A673 (cell line): ENCODE results near the gene SFMBT2. TPM values are rescaled to one million over a fixed set of nuclear protein-coding genes. Genes with fewer than 3 reads are reported as not detected.

Experiments
- BruUV-seq: library from RNA; stranded (reverse); fragments of 400-500 nt; replicated peaks from 2 replicates; lab custom pipeline; 2021; lab: Mats Ljungman, UMichigan
- CTCF ChIA-PET: fragments of 300-600 bp; sonication (Branson Sonifier 250); formaldehyde crosslinking; loops from one replicate; lab custom pipeline; 2022; ENCODE audit warnings: antibody characterized with exemption; lab: Charles Lee
- POLR2A ChIA-PET: fragments of 300-600 bp; sonication (Branson Sonifier 250); formaldehyde crosslinking; loops from one replicate; lab custom pipeline; 2022; ENCODE audit warnings: antibody characterized with exemption; ENCODE audit not compliant: low non-redundant PET; lab: Charles Lee
- DNase-seq: peaks from one replicate; pipeline ENCODE4 v3.0.0-alpha.2; 2015; ENCODE audit warnings: low spot score
- H3K27ac ChIP-seq: fragments of 200-600 bp; sonication (generic); 2 replicates; pipeline ENCODE4 v1.5.1; 2016; ENCODE audit warnings: mixed run types, low read depth, mild to moderate bottlenecking, mixed read lengths, antibody characterized with exemption, low read length; ENCODE audit not compliant: poor library complexity, severe bottlenecking
- H3K27me3 ChIP-seq: fragments of 200-600 bp; sonication (generic); replicated peaks from 2 replicates; pipeline ENCODE4 v1.6.1; 2017; ENCODE audit warnings: mixed run types, low read depth, mild to moderate bottlenecking, mixed read lengths, antibody characterized with exemption, low read length; ENCODE audit not compliant: insufficient read depth, poor library complexity
- H3K36me3 ChIP-seq: fragments of 200-600 bp; sonication (generic); 2 replicates; pipeline ENCODE4 v1.6.1; 2016; ENCODE audit warnings: mixed run types, mild to moderate bottlenecking, mixed read lengths, antibody characterized with exemption, low read length; ENCODE audit not compliant: insufficient read depth, poor library complexity, severe bottlenecking
- H3K4me1 ChIP-seq: fragments of 200-600 bp; sonication (generic); 2 replicates; pipeline ENCODE4 v1.6.1; 2017; ENCODE audit warnings: mixed run types, mild to moderate bottlenecking, mixed read lengths, antibody characterized with exemption, low read length; ENCODE audit not compliant: insufficient read depth, poor library complexity, severe bottlenecking
- H3K4me3 ChIP-seq: fragments of 200-600 bp; sonication (generic); 2 replicates; pipeline ENCODE4 v1.5.1; 2016; ENCODE audit warnings: low read depth, mixed run types, mild to moderate bottlenecking, mixed read lengths, low read length; ENCODE audit not compliant: poor library complexity, severe bottlenecking
- H3K9me3 ChIP-seq: fragments of 200-600 bp; sonication (generic); 2 replicates; pipeline ENCODE4 v1.6.1; 2016; ENCODE audit warnings: mixed run types, low read depth, mild to moderate bottlenecking, mixed read lengths, antibody characterized with exemption, low read length; ENCODE audit not compliant: poor library complexity, severe bottlenecking
- CTCF ChIP-seq: fragments of 300-800, 200-600 bp; sonication (generic); conservative IDR thresholded peaks from 2 replicates; pipeline ENCODE4 v1.5.1; 2017; ENCODE audit warnings: low read depth, mild to moderate bottlenecking, antibody characterized with exemption, low read length, moderate library complexity, mixed read lengths
- EZH2 ChIP-seq: fragments of 200-600 bp; sonication (generic); IDR thresholded peaks from 2 replicates; pipeline ENCODE4 v1.6.1; 2017; ENCODE audit warnings: borderline replicate concordance, low read depth, mild to moderate bottlenecking, mixed read lengths, antibody characterized with exemption, low read length; ENCODE audit not compliant: poor library complexity, severe bottlenecking
- intact Hi-C: fragments of 100-400 bp; cut with micrococcal nuclease; formaldehyde crosslinking; loops from one replicate; pipeline ENCODE4 v1.10.0; 2022; ENCODE audit not compliant: unreplicated experiment
- total RNA-seq: library from RNA; stranded (reverse); gene quantifications from 2 replicates; pipeline ENCODE4 v1.2.3, GENCODE V29; 2021

The SFMBT2 gene
- total RNA-seq, 1 experiment from 2014 or later, result 8.2 TPM

- no peaks in the 10 kb centered on the region for H3K4me1 ChIP-seq
These were observed 127.6 kb downstream of the SFMBT2 start for GRCh38 chr10:7283246-7283645.

GRCh38 chr10:7282457-7282856 lies 128.4 kb downstream of the SFMBT2 start:
- no peak overlapping the region for H3K27ac ChIP-seq
- BruUV-seq, result no TSS peak
- no peaks in the 10 kb centered on the region for H3K4me1 ChIP-seq
- TF ChIP-seq EZH2 (no peak), CTCF (no peak)
- H3K27me3 ChIP-seq, result peaks cover 4% of the 10 kb centered on the region
- no peak overlapping the region for H3K4me3 ChIP-seq
- intact Hi-C loops, result no loop called here
- POLR2A ChIA-PET, result no interaction called here
- H3K9me3 ChIP-seq, result no peaks in the 10 kb centered on the region
- H3K36me3 ChIP-seq, result no peaks in the 10 kb centered on the region
- CTCF ChIA-PET, result no interaction called here
- DNase-seq, result no peak

More at GRCh38 chr10:7283246-7283645, 127.6 kb downstream of the SFMBT2 start:
- TF ChIP-seq CTCF (no peak), EZH2 (no peak)
- intact Hi-C loops, result no loop called here
- no peak overlapping the region for H3K27ac ChIP-seq
- no TSS peak for BruUV-seq
- H3K4me3 ChIP-seq, result no peak overlapping the region
- H3K9me3 ChIP-seq, result no peaks in the 10 kb centered on the region
- peaks cover 4% of the 10 kb centered on the region for H3K27me3 ChIP-seq
- DNase-seq, result no peak
- no peaks in the 10 kb centered on the region for H3K36me3 ChIP-seq
- ChIA-PET POLR2A (no interaction called here), CTCF (no interaction called here)

GRCh38 chr10:7281429-7281828 lies 129.4 kb downstream of the SFMBT2 start:
- intact Hi-C loops, result no loop called here

More at GRCh38 chr10:7281429-7281828, 129.4 kb downstream of the SFMBT2 start:
- TF ChIP-seq CTCF, result no peak
- Histone ChIP-seq H3K9me3 (no peaks in the 10 kb centered on the region), H3K4me1 (no peaks in the 10 kb centered on the region), H3K27ac (no peak overlapping the region), H3K36me3 (no peaks in the 10 kb centered on the region), H3K4me3 (no peak overlapping the region), H3K27me3 (peaks cover 4% of the 10 kb centered on the region)
- no peak for DNase-seq
- CTCF ChIA-PET, result no interaction called here
- BruUV-seq, result no TSS peak
- POLR2A ChIA-PET, result no interaction called here
